ENCODE measurements around the gene SHFL. TPM values are rescaled to one million over a fixed set of nuclear protein-coding genes. Genes with fewer than 3 reads are reported as not detected.

SHFL gene
- total RNA-seq, 1 experiment from 2014 or later, result 17.2 TPM

- Histone ChIP-seq H3K4me1 (ENCODE audit: insufficient read depth, low read length) (peaks cover 11% of the 10 kb centered on the region), H3K4me2 (ENCODE audit: low read length) (no peak overlapping the region), H3K27ac (ENCODE audit: low read length) (no peak overlapping the region), H2AFZ (ENCODE audit: low read length) (no peak overlapping the region), H3K9me2 (replicated peaks; ENCODE audit: low read length) (no peaks in the 10 kb centered on the region), H3K9me3 (ENCODE audit: low read length) (no peaks in the 10 kb centered on the region), H3K79me2 (ENCODE audit: low read length) (no peaks in the 10 kb centered on the region), H3F3A (ENCODE audit: low read length, unreplicated experiment) (no peaks in the 10 kb centered on the region), H3K9ac (ENCODE audit: low read length) (no peak overlapping the region), H4K20me1 (ENCODE audit: low read length) (no peaks in the 10 kb centered on the region), H3K36me3 (ENCODE audit: low read depth, low read length) (no peaks in the 10 kb centered on the region), H3K27me3 (ENCODE audit: low read length) (no peaks in the 10 kb centered on the region), H3K4me3 (ENCODE audit: low read length) (no peak overlapping the region)
- TF ChIP-seq EZH2phosphoT487 (IDR thresholded peaks at IDR 0.05; ENCODE audit: borderline replicate concordance, low read length), result no peak
- TF ChIP-seq EZH2 (IDR thresholded peaks at IDR 0.05; ENCODE audit: low read length, unreplicated experiment), result no peak
- no peak for TF ChIP-seq CTCF (conservative IDR thresholded peaks at IDR 0.05; ENCODE audit: low read depth, low read length)
- ChIA-PET CTCF (no interaction called here), POLR2A (ENCODE audit: unreplicated experiment) (no interaction called here)
- BruUV-seq (replicated peaks), result no TSS peak
- intact Hi-C loops (cut with micrococcal nuclease), result no loop called here
- ATAC-seq (no peak), DNase-seq (peak; percentile 22)
Measured at GRCh38 chr19:10093295-10094186, 7.4 kb downstream of the SHFL start.

- Histone ChIP-seq H3K36me3 (ENCODE audit: low read depth, low read length) (no peaks in the 10 kb centered on the region), H3K4me3 (ENCODE audit: low read length) (peak overlapping the region; percentile 40), H3K9me2 (replicated peaks; ENCODE audit: low read length) (no peaks in the 10 kb centered on the region), H4K20me1 (ENCODE audit: low read length) (no peaks in the 10 kb centered on the region), H3K4me1 (ENCODE audit: insufficient read depth, low read length) (peaks cover 11% of the 10 kb centered on the region), H2AFZ (ENCODE audit: low read length) (peak overlapping the region; percentile 62), H3K27me3 (ENCODE audit: low read length) (no peaks in the 10 kb centered on the region), H3K9me3 (ENCODE audit: low read length) (no peaks in the 10 kb centered on the region), H3K27ac (ENCODE audit: low read length) (no peak overlapping the region), H3K9ac (ENCODE audit: low read length) (no peak overlapping the region), H3K4me2 (ENCODE audit: low read length) (peak overlapping the region; percentile 75), H3K79me2 (ENCODE audit: low read length) (no peaks in the 10 kb centered on the region), H3F3A (ENCODE audit: low read length, unreplicated experiment) (no peaks in the 10 kb centered on the region)
- DNase-seq (no peak), ATAC-seq (peak; percentile 7; the same call in 1 of the 2 replicates)
- no TSS peak for BruUV-seq (replicated peaks)
- ChIA-PET CTCF (interaction anchor here (0.6 to 1.3 kb wide), 5 partner anchors 11 to 178 kb away, joined by 3 to 7 read pairs (median 6); partner anchors contain the start of gene PPAN), POLR2A (ENCODE audit: unreplicated experiment) (interaction anchor here (0.5 to 0.7 kb wide), 6 partner anchors 11 to 213 kb away, joined by 3 to 6 read pairs (median 4); partner anchors contain the start of gene PPAN)
- TF ChIP-seq EZH2phosphoT487 (IDR thresholded peaks at IDR 0.05; ENCODE audit: borderline replicate concordance, low read length) (no peak), EZH2 (IDR thresholded peaks at IDR 0.05; ENCODE audit: low read length, unreplicated experiment) (no peak), CTCF (conservative IDR thresholded peaks at IDR 0.05; ENCODE audit: low read depth, low read length) (no peak)
- intact Hi-C loops (cut with micrococcal nuclease), result no loop called here
Measured at GRCh38 chr19:10095622-10095947, 9.5 kb downstream of the SHFL start.
